RWPE1 (cell line): Measurements from ENCODE around the gene MT1X.
"Not testable (repeated sequence)": the region's sequence is repeated elsewhere in the genome, so short reads cannot be mapped to it uniquely, and the experiment has no call there.

ENCODE experiments used
- CTCF ChIA-PET: fragments of 350-600 bp; sonication (Branson Sonifier 250); formaldehyde crosslinking; extraction: SDS; loops from one replicate; lab custom pipeline; 2021; lab: Yijun Ruan, JAX
- POLR2A ChIA-PET: fragments of 400-600 bp; formaldehyde crosslinking; extraction: SDS; loops from one replicate; lab custom pipeline; 2020; ENCODE audit warnings: antibody characterized with exemption; ENCODE audit not compliant: low non-redundant PET; lab: Yijun Ruan, JAX
- DNase-seq: peaks from one replicate; pipeline ENCODE4 v3.0.0; 2012; ENCODE audit warnings: low spot score
- H3K27ac ChIP-seq: fragments of 450-650 bp; 2 replicates; pipeline ENCODE4 v1.5.1; 2017
- TF ChIP-seq, protein P1 (sequence below): fragments of 450-650 bp; conservative IDR thresholded peaks from 2 replicates; pipeline ENCODE4 v1.5.1; 2017; ENCODE audit warnings: low read depth, mild to moderate bottlenecking

MT1X gene

DNA sequence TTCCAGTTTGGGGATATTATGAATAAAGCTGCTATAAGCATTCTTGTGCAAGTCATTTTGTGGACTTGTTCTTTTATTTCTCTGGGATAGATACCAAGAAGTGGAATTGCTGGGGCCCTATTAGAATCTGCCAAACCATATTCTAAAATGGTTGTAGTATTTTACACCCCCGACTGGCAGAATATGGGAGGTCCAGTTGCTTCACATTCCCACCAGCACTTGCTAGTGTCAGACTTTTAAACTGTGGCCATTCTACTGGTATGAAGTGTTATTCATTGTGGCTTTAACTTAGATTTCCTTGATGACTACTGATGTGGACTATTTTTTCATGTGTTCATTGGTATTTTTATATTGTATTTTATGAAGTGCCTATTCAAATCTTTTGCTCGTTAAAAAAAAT, 29.6 kb downstream of the MT1X start:
- no peak for DNase-seq
- ChIA-PET POLR2A (no interaction called here), CTCF (no interaction called here)
- TF ChIP-seq, protein P1, sequence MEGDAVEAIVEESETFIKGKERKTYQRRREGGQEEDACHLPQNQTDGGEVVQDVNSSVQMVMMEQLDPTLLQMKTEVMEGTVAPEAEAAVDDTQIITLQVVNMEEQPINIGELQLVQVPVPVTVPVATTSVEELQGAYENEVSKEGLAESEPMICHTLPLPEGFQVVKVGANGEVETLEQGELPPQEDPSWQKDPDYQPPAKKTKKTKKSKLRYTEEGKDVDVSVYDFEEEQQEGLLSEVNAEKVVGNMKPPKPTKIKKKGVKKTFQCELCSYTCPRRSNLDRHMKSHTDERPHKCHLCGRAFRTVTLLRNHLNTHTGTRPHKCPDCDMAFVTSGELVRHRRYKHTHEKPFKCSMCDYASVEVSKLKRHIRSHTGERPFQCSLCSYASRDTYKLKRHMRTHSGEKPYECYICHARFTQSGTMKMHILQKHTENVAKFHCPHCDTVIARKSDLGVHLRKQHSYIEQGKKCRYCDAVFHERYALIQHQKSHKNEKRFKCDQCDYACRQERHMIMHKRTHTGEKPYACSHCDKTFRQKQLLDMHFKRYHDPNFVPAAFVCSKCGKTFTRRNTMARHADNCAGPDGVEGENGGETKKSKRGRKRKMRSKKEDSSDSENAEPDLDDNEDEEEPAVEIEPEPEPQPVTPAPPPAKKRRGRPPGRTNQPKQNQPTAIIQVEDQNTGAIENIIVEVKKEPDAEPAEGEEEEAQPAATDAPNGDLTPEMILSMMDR: no peak
- H3K27ac ChIP-seq: no peak overlapping the region

DNA sequence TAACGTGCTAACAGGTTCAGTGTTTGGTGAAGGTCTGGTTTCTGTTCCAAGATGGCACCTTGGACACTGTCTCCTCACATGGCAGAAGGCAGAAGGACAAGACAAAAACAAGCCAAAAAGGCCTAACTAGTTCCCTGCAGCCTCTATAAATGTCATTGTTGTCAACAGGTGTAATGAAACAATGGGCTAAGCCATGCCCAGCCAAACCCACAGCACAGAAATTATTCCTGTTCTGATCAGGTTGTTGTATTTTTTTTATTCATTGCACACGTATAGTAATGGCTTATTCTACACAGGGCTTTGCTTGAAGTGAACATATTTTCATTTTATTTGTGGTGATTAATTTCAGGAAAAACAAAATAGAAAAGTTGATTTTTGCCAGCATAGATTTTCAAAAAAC, 31.5 kb downstream of the MT1X start:
- TF ChIP-seq, protein P1: no peak
- DNase-seq: no peak
- H3K27ac ChIP-seq: no peak overlapping the region
- POLR2A ChIA-PET: no interaction called here
- CTCF ChIA-PET: no interaction called here

DNA sequence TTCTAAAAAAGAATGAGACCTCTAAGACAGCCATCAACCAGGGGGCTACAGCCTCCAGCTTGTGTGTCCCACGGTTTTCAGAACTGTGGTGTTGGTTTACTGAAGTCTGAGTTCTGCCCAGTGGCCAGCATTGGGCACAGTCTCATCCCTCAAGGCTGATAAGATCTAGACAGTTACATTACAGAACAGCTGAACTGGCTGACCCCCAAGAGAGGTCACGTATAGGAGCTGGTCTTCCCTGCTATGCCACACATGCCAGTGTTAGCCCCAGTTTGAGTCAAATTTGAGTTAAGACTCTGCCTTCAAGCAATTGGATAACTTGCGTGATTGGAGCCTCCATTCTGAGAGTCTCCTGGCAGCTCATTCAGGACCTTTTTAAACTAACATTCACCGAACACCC, 32.9 kb downstream of the MT1X start:
- DNase-seq: no peak
- TF ChIP-seq, protein P1: no peak
- ChIA-PET POLR2A (no interaction called here), CTCF (no interaction called here)
- H3K27ac ChIP-seq: no peak overlapping the region

DNA sequence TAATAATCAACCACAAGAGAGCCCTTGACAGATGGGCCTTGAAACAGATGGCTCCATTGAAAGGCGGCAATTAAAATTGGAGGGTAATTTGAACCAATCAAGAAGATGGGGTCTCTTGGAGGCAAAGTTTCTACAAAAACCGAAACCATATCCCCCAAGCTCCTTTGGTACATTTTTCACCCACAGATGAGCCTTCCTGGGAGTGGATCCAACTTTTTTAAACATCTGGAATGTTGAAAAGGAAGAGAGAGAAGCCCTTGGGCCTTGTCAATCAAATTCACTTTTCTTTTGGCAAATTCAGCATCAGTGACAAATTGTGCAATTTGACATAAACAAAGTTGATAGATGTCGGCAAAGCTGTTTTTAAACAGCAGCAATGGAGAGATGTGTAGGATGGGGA, 34.5 kb downstream of the MT1X start:
- DNase-seq: no peak
- CTCF ChIA-PET: no interaction called here
- TF ChIP-seq, protein P1: no peak
- no peak overlapping the region for H3K27ac ChIP-seq
- POLR2A ChIA-PET: interaction anchor here (0.6 kb wide), 1 partner anchor 121 kb away, joined by 3 read pairs; no protein-coding TSS in a partner anchor

DNA sequence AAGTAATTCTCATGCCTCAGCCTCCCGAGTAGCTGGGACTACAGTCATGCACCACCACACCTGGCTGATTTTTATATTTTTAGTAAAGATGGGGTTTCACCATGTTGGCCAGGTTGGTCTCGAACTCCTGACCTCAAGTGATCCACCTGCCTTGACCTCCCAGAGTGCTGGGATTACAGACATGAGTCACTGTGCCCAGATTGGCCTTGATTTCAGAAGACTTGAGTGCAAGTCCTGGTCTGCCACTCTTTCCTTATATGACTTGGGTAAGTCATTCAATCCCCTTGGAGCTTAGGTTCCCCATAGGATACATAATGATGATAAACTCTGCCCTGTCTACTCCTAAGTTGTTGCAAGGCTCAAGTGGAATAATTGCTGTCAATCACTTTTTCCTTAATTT, 35.3 kb downstream of the MT1X start:
- CTCF ChIA-PET, H3K27ac ChIP-seq, DNase-seq, POLR2A ChIA-PET: not testable (repeated sequence)

DNA sequence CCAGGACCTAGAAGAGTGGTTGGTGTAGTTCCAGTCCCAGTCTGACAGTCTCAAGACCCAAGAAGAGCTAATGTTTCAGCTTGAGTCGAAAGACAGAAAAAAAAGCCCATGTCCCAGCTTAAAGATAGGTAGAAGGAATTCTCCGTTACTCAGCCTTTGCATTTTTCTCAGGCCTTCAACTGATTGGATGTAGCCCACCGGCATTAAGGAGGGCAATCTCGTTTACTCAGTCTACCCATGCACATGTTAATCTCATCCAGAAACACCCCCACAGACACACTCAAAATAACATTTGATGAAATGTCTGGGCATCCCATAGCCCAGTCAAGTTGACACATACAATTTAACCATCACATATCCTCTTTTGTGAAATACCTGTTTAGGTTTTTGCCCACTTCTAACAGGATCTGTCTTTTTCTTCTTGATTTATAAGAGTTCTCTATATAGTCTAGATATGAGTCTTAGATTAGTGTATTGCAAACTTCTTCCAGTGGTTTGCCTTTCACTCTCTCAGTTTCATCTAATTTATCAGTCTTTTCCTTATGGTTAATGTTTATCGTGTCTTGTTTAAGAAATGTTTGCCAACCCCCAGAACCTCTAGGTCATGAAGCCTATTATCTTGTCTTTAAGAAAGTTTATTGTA, 40.1 kb downstream of the MT1X start:
- DNase-seq: no peak
- no peak overlapping the region for H3K27ac ChIP-seq
- CTCF ChIA-PET: no interaction called here
- TF ChIP-seq, protein P1: no peak
- POLR2A ChIA-PET: no interaction called here

DNA sequence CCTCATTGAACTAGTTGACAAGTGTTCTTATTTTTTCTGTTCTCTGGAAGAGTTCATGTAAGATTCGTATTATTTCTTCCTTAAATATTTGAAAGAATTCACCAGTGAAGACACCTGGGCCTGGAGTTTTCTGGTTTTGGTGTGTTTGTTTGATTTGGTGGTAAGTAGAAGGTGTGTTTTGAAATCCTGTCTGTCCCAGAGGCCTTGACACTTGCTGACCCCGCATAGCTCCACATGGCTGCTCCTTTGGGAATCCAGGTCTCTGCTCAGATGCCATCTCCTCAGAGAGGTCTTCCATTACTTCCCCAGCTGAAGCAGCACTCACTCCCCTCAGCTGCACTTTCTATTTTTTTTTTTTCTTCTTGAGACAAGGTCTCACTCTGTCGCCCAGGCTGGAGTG, 41.9 kb downstream of the MT1X start:
- POLR2A ChIA-PET: no interaction called here
- TF ChIP-seq, protein P1: no peak
- H3K27ac ChIP-seq: no peak overlapping the region
- no peak for DNase-seq
- CTCF ChIA-PET: no interaction called here
